DMS114 treated with DMSO at 0.1 percent for 48 hours (cell line): ENCODE results near the gene KRAS.
A peak's percentile ranks its signal among the peaks of the same experiment; 100 is the strongest.
"Not testable (repeated sequence)": the region's sequence is repeated elsewhere in the genome, so short reads cannot be mapped to it uniquely, and the experiment has no call there.

ENCODE experiments used
- DNase-seq: peaks from one replicate; lab custom pipeline; 2025; ENCODE audit not compliant: unreplicated experiment; lab: John Stamatoyannopoulos, UW

KRAS gene

GRCh38 chr12:25250744-25251730, at the start of gene KRAS:
TSS of gene KRAS (minus strand) at chr12:25250929.
- DNase-seq: peak; percentile 93

GRCh38 chr12:25296381-25296780, 45.7 kb upstream of the KRAS start:
- DNase-seq: no peak

DNA sequence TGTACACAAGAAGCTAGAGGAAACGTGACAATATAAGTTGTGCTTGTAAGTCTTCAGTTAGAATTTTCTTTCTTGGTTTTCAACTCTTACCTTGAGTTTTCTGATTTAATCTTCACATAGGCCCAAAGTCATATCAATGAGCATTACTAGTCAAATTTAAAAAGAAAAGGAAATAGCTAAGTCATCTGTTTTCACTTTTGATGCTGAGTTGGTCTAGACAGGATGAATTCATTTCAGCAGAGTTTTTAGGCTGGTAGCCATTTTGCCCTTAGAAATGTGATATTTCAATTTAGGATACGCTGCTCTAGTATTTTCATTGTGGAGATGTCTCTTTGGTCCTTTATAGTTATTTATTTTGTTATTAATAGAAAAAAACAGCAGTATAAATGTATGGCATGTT, 44.6 kb upstream of the KRAS start:
- no peak for DNase-seq

- DNase-seq: no peak
Observed at GRCh38 chr12:25293653-25294052, 42.9 kb upstream of the KRAS start.

GRCh38 chr12:25292810-25293221, 42.1 kb upstream of the KRAS start:
- not testable (repeated sequence) for DNase-seq

GRCh38 chr12:25287610-25288009, 36.9 kb upstream of the KRAS start:
- no peak for DNase-seq

GRCh38 chr12:25286837-25287236, 36.1 kb upstream of the KRAS start:
- DNase-seq: no peak

- DNase-seq: no peak
Observed at GRCh38 chr12:25284024-25284423, 33.3 kb upstream of the KRAS start.

DNA sequence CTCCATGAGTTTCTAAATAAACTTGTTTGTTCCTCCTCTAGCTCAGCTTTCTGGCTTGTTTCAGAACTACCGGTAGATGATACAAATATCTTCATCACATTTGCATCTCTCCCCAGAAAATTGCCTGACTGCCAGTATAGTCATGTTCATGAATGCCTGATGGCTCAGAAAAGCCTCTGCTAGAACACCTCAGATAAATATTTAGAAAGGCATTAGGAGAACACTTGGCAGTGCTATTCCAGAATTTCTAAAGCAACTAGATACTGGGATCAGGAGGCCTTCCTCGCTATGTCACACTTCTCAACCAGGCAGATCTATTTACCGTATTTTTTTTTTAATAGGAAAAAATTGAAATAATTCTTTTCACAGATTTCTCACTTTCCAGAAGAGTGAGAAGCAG, 32.3 kb upstream of the KRAS start:
- no peak for DNase-seq

DNA sequence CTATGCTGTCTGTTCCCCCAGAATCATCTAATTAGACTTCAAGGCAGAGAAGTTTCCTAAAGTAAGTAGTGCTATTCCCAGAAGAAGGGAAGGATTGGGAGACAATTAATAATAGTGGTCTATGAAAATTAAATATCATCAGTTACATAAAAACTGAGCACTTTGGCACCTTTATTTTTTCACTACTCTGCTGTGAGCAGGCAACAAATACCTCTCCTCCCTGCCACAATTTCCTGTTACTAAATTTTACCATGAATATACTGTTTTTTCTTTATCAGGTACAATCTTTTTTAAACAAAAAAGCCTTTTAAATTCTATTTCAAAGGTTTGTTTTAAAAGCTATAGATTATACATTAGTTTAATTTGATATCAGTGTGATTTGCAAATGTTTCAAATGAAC, 29.4 kb upstream of the KRAS start:
- DNase-seq: no peak

GRCh38 chr12:25278269-25278668, 27.5 kb upstream of the KRAS start:
- DNase-seq: no peak

GRCh38 chr12:25276199-25276937, 25.6 kb upstream of the KRAS start:
- no peak for DNase-seq

DNA sequence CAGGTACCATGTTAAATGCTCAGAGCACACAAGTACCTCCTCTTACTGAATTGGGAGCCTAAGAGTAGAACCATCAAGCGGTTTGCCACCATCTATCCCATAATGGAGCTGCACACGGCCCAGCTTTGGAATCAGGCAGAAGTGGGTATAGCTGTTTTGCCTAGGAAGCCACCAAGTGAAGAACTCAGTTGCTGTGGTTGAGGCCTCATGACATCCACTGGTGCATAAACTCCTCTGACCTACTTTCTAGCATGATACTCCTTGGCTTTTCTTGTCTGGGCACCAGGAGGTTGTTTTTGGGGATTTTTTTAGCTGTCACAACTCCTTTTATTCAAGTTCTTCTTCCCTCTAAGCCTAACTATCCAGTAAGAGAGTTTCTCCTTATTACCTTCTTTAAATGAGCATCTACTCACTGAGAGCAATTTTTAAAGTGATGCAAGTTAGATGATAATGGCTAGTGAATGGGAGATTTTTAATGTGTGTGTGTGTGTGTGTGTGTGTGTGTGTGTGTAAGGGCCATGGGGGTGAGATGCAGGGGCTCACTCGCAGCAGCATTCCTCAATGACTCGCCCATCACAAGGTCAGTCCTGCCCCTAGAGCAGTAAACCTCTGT, 20.9 kb upstream of the KRAS start:
- no peak for DNase-seq

DNA sequence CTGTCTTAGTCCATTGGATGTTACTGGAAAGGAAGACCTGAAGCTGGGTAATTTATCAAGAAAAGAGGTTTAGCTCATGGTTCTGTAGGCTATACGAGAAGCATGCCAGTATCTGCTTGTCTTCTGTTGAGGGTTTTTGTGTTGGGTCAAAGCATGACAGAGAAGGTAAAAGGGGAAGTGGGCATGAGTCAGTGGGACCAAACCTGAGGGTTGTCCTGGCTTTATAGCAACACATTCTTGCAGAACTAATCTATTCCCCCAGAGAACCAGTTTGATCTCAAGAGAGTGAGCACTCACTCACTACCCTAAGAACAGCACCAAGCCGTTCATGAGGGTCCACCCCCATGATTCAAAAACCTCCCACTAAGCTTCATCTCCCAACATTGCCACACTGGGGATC, 19.0 kb upstream of the KRAS start:
- no peak for DNase-seq

DNA sequence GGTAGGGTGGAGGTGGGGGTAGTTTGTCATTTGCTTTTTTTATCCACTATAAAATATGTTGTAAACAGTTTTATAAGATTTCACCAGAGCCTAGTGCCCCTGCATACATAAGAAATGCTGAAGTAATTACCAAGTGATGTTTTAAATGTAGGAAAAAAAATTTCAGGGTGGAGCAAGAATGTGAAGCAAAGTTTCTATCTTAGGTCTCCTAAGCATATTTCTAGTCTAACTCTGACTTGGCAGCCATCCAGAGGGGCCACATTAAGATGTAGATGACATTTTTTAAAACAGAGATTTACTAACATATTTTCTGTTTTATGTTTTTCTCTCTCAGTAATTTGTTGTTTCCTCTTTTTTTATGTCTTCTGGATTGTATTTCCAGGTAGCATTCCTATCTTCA, 15.8 kb upstream of the KRAS start:
- DNase-seq: no peak

- DNase-seq: no peak
Observed at GRCh38 chr12:25264862-25265261, 14.1 kb upstream of the KRAS start.

DNA sequence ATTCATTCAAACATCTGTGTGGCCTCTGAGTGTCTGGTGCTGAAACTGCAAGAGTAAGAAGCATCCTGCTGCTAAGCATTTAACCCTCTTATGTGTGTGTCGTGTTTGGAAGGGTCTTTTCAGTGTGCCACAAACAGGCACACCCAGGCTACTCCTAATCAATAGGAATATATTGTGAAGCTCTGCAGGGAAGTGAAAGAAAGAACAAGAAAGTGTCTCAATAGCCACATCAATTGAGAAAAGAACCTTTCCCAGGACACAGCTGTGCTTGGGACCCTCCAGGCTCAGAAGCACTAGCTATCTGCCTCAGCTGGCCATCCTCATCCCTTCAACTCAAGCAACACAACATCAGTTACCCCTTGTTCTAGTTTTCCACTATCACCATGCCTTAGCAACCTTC, 13.4 kb upstream of the KRAS start:
- DNase-seq: no peak

DNA sequence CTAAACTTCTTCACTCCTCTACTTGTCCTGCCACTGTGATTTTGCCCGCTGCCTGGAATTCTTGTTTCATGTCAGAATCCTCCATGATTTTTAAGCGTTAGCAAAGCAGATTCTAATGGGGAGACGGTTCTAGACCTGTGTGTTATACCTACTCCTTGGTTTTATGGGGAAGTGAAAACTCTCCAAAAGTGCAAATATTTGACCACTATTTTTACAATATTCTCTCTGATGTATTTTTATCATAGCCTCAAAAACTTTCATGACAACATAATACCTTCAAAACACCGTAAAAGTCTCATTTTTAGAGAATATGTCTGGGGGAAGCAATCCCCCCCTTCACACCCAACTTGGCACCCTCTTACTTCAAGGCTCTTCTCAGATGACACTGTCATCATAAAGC, 12.9 kb upstream of the KRAS start:
- DNase-seq: no peak

DNA sequence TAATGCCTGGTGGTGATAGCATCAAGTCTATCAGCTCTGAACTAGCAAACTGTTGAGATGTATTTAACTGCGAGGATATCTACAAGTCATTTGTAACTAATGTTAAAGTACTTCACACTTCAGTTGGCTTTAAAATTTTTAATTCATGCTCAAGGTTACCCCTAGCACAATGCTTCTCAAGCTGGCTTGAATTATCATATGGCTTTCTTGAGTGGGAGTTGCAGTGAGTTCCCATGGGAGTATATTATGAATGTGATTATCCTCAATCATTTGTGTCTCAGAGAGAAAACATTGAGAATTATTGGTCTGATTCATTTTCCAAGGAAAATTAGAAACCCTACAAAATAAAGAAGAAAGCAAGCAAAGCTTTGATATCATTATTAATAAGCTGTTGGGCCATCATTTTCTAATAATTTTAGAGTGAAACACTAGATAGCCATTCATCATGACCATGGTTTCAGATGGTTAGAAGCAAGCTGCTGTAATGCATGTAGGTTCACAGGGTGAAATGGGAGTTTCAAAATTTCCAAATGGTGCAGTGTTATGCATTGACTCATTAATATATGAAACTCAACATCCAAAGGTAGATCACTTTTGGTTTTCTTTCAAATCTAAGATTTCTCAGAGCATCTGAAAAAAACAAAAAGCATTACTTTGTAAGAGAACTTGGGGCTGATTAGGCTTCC, 11.8 kb upstream of the KRAS start:
- no peak for DNase-seq

DNA sequence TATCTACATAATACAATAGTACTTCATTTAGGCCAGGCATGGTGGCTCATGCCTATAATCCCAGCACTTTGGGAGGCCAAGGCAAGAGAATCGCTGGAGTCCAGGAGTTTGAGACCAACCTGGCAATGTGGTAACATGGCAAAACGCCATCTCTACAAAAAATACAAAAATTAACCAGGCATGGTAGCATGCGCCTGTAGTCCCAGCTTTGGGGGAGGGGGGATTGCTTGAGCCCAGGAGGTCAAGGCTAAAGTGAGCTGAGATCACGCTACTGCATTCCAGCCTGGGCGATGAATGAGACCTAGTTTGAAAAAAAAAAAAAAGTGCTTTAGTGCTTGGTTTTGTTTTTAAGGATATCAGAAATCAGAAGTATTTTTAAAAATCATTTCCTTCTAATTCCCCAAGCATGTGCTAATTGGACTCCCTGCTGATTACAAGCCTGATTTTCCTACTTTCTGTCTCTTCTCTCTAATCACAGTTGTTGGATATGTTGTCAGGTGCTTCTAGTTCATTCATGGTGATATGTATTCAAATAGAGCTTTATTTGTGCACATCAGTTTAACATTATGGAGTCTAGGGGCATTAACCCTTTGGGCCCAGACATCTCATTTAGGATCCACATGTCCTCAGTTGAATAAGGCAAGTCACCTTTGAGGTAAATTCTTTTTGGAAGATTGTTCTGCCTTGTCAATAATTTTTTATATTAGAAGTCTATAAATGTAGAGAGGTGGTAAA, 7.0 kb upstream of the KRAS start:
- no peak for DNase-seq
